GM19372 (cell line): ENCODE results near the gene PRAMEF1.
"Not testable (repeated sequence)": the region's sequence is repeated elsewhere in the genome, so short reads cannot be mapped to it uniquely, and the experiment has no call there.

ENCODE experiments used
- ATAC-seq: cut with Tn5 transposase; IDR thresholded peaks from one replicate; pipeline ENCODE4 v1.9.1; 2021; ENCODE audit warnings: mild to moderate bottlenecking, low read depth, moderate library complexity; ENCODE audit not compliant: unreplicated experiment

PRAMEF1 gene

DNA sequence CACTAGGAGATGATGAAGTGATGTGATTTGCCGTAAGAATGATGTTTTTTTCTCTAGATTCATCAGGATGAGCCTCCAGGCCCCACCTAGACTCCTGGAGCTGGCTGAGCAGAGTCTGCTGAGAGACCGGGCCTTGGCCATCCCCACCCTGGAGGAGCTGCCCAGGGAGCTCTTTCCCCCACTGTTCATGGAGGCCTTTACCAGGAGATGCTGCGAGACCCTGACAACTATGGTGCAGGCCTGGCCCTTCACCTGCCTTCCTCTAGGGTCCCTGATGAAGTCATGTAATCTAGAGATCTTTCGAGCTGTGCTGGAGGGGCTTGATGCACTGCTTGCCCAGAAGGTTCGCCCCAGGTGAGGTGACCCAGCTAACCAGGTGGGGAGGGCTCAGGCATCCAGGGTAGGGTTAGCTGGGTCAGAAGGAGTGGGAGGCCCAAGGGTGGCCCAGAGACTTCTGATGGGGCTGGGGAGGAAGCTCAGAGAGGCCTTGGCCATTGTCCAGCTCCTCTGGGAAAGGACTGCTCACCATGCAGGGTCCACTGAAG is 16.3 kb upstream of the PRAMEF1 start:
- no peak for ATAC-seq

DNA sequence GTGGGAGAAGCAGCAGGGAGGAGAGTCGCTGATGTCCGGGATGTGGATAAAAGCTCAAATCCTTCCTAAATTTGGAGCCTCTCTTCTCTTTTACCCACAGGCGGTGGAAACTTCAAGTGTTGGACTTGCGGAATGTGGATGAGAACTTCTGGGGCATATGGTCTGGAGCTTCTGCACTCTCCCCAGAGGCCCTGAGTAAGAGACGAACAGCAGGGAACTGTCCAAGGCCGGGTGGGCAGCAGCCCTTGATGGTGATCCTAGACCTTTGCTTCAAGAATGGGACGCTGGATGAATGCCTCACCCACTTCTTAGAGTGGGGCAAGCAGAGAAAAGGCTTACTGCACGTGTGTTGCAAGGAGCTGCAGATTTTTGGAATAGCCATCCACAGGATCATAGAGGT is 15.8 kb upstream of the PRAMEF1 start:
- no peak for ATAC-seq

DNA sequence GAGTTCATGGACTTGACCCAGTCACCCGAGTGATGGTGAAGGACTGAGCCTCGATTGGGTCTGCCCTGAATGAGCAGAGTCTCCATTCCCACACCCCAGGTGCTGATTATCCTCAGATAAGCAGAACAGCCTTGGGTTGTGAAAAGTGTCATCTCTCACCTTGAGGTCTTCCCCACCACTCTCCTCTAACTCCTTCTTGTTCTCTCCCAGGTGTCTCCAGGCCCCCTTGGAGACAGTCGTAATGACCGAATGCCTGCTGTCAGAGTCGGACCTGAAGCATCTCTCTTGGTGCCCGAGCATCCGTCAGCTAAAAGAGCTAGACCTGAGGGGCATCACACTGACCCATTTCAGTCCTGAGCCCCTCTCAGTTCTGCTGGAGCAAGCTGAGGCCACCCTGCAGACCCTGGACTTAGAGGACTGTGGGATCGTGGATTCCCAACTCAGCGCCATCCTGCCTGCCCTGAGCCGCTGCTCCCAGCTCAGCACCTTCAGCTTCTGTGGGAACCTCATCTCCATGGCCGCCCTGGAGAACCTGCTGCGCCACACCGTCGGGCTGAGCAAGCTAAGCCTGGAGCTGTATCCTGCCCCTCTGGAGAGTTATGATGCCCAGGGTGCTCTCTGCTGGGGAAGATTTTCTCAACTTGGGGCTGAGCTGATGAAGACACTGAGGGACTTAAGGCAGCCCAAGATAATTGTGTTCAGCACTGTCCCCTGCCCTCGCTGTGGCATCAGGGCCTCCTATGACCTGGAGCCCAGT is 14.2 kb upstream of the PRAMEF1 start:
- ATAC-seq = no peak

DNA sequence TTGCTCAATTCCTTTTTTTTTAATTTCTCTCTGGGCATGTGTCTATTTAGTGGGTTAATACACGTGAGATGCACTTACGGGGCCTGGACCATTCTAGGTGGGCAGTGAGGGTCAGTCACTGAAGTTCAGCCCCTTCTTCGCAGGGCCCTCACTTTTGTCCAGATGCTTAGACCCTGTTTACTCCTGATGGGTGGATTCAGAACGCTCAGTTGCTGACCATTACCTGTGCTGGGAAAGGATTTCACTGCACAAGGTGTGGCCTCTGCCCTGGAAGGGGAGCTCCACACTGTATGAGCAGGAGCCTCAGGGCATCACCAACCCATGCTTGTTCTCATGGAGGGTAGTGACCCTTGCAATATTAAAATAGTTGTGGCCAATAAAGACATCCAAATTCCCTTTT is 13.1 kb upstream of the PRAMEF1 start:
- ATAC-seq = no peak

DNA sequence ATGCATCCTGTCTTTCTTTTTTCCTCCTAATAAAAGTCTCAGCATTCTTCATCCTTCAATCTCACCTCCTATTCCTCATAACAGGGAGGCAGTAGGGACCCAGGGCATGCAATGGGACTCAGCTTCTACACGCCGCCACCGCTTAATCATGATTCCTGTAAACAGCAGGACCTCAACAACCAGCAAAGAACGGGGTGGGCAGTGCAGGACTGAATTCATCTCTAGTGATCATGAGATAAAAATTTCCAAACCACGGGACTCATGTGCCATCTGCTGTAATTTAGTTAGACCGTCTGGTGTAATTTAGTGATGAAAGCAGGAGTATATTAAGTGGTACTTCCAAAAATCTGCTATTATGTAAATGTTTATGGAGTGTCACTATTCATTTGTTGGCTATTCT is 12.3 kb upstream of the PRAMEF1 start:
- no peak for ATAC-seq

DNA sequence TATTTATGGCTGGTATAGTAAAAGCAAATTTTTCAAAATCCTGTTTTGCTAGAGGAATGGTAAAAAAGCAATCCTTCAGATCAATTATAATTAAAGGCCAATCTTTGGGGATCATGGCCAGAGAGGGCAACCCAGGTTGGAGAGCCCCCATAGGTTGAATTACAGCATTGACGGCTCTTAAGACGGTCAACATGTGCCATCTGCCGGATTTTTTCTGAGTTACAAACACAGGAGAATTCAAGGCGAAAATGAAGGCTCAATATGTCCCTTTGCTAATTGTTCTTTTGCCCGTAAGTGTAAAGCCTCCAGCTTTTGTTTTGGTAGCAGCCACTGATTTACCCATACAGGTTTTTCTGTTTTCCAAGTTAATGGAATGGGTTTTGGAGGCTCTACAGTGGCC is 9.7 kb upstream of the PRAMEF1 start:
- ATAC-seq = not testable (repeated sequence)

DNA sequence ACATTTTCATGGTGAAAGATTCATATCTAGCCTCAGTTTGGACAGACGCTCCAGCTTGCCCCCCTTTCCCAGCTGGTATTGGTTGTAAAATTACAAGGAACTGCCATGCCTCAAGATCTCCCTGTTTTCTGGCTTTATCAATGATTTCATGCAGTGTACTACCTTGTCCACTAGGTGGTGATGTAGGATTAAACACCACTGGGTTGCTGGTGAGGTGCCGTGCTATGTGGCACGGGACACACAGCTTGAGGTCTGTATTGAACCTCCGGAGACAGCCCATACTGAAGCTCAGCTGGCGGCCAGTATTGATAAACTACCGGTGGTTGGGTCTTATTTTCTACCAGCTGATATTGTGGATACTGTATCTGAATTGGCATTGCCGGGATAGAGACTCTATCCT is 7.4 kb upstream of the PRAMEF1 start:
- not testable (repeated sequence) for ATAC-seq

DNA sequence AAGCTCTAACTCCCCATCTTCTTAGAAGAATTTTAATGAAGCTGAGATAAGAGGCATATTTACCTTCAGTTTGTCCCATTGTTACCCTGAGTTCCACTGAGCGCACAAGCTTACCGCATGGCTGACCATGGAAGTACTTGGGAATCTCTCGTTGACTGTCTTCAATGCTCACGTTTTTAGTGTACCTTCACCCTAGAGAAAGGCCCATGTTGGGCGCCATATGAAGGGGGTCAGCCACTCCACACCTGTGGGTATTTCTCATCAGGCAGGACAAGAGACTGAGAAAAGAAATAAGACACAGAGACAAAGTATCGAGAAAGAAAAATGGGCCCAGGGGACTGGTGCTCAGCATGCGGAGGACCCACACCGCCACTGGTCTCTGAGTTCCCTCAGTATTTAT is 6.5 kb upstream of the PRAMEF1 start:
- not testable (repeated sequence) for ATAC-seq

DNA sequence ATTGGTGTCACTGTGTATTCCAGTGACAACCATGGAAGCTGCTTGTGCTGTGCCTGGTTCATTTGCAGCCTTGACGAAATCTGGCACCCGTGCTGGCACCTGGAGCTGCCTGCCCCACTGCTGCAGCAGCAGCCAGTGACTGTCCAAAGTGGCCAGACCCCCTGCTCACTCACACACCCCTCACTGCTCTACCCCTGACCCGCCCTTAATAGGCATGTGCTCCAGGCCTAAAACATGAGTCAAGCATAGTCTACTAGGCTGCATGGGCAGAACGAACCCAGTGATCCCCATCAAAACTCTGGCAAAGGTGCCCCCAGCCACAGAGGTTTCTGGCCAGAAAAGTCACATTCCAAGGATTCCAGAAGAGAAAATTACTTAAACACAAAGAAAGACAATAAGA is 7.7 kb downstream of the PRAMEF1 start:
- no peak for ATAC-seq

DNA sequence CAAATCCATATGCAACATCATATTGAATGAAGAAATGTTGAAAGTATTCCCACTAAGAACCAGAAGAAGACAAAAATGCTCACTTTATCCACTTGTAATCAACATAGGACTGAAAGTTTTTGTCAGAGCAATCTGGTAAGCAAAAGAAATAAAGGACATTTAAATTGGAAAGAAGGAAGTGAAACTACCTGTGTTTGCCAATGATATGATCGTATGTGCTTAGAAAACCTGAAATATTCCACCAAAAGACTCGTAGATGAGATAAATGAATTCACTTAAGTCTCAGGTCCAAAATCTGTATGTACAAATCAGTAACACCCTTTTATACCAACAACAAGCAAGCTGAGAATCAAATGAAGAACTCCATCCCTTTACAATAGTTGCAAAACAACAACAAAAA is 8.5 kb downstream of the PRAMEF1 start:
- ATAC-seq = no peak

DNA sequence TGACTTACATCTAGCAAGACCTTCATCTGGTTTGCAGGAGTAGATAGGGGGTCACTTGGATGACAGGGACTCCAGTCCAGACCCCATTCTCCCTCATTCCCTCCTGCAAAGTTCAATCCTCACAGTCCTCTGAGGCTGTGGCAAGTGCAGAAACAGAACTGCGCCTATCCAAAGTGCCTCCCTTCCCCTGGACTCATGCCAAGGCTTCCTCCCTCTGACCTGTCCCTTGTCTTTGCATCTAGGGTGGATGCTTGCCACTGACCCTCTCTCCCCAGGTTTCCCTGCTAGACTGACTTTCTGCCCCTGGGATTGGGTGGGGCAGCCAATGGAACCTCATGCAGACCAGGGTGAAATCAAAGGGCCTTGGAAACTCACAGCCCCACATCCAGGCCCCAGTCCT is 18.7 kb downstream of the PRAMEF1 start:
- ATAC-seq = no peak

DNA sequence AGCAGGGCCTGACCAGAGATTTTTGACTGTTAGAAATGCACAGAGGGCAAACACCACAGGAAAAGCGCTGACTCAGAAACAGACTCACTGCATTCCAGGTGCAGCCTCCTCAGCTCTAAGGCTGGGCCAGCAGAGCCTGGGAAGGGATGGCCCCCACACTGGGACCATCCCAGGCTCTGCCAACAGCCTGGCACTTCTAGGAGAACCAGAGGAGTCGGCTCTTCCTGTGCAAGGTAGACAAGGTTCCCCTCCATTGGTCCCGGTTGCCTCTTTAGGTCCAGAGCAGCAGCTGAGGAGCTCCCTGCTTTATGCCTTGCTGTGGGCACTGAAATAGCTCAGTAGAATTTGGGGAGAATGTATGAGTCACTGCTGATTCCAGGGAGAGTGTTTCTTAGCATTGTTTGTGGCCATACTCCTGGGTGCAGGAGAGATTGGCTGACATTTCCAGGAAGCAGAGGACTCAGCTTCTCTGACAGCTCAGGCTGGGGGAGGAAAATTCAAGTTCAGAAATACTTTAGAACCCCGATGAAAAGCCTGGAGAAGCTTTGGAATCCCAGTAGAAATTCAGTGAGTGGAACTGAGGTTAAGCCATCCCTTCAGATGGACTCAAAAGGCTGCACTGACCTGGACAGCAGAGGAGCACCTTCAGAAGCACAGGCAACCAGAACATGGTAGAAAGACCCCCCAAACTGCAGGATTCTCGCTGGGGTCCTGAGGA is 19.7 kb downstream of the PRAMEF1 start:
- no peak for ATAC-seq

DNA sequence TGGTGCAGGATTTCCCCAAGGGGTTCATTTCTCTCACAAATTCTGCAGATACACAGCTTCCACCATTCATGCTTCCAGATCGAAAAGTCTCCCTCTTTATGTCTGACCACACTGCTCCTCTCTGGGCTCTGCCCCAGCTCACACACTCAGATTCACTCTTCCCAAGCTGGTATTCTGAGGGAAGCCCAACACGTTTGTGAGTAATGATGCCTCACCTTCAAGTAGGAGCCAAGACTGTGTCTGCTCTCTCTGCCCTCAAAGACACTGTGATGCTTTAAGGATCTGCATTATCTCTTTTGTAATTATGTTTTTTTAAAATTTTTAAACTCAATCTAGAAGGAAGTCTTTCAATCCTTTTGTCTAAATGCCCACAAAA is 20.2 kb downstream of the PRAMEF1 start:
- ATAC-seq = no peak

DNA sequence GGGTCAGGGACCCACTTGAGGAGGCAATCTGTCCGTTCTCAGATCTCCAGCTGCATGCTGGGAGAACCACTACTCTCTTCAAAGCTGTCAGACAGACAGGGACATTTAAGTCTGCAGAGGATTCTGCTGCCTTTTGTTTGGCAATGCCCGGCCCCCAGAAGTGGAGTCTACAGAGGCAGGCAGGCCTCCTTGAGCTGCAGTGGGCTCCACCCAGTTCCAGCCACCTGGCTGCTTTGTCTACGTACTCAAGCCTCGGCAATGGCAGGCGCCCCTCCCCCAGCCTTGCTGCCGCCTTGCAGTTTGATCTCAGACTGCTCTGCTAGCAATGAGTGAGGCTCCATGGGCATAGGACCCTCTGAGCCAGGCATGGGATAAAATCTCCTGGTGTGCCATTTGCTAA is 27.9 kb downstream of the PRAMEF1 start:
- ATAC-seq = not testable (repeated sequence)

DNA sequence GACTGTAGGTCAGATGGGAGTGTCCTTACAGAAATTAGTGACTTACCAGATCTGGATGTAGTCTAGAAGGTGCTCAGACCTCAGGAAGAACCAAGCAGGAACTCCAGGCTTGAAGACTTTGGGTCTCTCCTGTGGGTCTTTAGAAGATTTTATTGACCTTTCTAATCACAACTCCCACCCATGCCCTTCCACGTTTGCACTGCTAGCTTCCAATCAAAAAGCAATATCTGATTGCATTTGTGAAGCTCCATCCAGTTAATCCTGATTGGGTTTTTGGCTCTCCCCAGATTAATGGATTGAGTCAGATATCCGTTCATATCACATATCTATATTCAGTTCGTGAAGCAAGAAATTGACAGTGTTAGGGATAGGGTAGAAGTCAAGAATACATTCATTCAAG is 40.1 kb downstream of the PRAMEF1 start, which contains the start of gene PRAMEF11:
TSS of gene PRAMEF11 (minus strand) at position 101 of the 400 bp plus-strand sequence. CDS start 2,621 bp downstream, outside the sequence.
- not testable (repeated sequence) for ATAC-seq

DNA sequence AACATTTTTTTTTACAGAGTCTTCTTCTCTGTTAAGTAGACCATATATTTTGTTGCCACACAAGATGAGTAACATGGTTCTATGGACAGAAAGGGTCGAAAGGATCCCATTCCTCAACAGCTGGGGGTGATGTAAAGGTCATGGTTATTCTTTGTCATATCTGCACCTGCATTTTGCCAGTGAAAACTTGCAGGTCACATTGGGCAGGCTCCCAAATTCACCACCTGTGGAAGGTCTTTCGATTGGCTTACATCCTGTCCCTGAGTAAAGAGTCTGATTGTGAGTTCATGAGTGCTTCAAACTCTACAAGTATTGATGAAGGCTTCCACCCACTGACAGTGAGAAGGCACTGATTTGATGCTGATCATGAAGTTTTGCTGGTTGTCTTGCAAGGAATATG is 42.1 kb downstream of the PRAMEF1 start:
- not testable (repeated sequence) for ATAC-seq
